GM19463 (cell line): ENCODE measurements around the gene TCF7.

Experiments
- ATAC-seq: cut with Tn5 transposase; IDR thresholded peaks from one replicate; pipeline ENCODE4 v1.9.1; 2021; ENCODE audit warnings: mild to moderate bottlenecking, moderate library complexity; ENCODE audit not compliant: unreplicated experiment

Gene TCF7

DNA sequence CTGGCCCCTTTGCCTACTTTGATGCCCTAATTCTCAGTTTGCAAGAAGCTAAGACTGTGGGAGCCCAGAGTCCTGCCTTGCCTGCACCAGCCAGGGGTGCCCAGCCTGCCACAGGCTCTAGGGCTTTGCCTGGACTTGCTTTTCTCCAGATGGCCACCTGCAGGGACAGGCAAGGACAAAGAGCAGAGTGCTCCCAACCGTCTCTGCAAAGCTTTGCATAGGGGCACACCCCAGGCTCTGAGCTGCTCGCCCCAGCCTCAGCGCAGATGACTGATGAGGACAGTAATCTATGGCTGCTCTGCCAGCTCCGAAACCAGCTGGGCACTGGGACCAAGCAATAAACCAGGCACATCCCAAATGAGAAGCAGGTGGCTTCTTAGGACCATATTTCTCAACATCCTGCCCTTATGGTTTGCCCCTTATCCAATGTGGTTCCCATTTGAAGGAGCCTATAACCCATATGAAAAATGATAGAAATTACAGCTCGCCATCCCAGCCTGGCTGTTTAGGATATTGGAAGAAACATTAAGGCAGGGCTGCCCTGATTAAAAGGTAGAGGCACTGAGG lies 25.4 kb upstream of the TCF7 start:
- ATAC-seq: no peak

DNA sequence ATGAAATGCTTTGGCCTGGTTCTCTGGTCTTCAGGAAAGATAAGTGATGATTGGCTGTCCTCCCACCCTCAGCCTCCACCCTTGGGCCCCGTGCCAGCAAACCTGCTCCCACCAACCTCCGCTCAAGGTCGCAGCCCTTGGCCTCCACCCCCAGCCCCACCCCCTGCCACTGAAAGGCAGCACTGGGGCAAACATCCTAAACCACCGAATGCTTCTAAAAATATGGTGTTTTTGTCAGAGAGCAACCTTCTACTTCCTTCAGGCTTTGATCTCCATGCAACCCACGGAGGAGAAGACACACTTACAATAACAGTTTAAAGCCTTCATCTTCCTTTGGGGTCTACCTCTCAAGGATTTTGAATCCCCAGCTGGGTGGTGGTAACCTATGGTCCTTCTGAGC lies 24.0 kb upstream of the TCF7 start:
- ATAC-seq: no peak

DNA sequence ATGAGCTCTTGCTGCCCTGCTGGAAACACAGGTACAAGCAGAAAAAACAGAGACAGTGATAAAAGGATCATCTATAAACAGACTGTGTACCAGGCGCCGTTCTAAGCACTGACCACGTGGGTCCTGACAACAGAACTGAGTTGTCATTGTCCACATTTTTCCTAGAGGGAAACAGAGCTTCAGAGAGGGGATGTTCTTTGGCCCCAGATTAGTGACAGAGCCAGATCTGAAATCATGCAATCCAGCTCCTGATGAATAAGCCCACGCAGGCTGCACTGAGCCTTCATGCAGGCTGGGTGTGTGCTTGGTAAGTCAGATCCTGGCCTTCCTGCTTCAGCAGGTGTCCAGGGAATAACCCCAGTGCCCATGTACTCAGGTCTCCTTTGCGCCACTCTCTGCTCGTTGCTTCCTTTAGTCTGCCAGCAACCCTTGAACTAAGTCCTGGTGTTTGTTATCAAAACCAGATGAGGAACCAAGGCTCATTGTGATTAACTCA lies 22.8 kb upstream of the TCF7 start:
- ATAC-seq: no peak

DNA sequence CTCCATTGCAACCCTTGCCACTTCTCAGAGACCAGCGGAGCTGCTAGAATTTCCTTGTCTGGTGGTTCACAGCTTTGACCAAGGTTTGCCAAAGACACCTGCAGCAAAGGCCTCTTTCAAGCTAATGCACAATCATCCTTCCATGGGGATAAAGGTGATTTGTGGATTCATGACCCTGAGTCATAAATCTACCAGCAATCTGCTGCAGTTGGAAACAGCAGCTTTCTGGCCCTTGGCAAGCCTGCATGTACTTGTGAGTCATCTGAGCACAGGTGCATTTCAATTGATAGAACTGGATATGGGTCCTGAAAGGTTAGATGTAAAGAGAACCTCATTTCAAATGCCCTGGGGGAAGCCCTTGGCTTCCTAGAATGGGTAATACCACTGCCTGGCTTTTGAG lies 21.6 kb upstream of the TCF7 start:
- ATAC-seq: no peak

DNA sequence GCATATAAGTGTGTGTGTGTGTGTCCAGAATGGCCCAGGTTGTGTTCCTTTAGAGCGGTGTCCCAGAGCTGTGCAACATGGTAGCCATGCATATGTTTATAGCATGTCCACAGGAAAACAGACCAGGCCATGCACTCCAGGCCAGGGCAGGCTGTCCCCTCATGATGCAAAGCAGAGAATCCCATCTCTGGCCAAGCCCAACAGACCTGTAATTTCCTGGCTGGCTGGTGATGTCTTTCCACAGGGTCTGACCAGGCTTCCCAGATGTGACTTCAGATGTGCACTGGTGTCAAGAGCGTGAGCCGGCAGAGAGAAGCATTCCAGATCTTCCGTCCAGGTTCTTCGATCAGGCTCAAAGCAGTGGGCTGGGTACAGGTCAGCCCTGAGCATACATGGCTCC lies 21.1 kb upstream of the TCF7 start:
- no peak for ATAC-seq

DNA sequence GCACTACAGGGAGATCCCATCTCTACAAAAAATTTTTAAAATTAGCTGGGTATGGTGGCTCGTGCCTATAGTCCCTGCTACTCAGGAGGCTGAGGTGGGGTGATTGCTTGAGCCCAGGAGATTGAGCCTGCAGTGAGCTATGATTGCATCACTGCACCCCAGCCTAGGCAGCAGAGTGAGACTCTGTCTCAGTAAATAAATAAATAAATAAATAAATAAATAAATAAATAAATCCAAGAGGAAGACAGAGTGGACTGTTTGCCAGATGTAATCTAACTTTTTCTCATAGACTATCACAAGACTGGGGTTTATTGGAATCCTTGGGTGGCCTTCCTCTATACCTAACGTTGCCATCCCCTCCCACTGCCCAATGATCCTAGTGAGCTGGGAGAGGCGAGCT lies 19.2 kb upstream of the TCF7 start:
- no peak for ATAC-seq

DNA sequence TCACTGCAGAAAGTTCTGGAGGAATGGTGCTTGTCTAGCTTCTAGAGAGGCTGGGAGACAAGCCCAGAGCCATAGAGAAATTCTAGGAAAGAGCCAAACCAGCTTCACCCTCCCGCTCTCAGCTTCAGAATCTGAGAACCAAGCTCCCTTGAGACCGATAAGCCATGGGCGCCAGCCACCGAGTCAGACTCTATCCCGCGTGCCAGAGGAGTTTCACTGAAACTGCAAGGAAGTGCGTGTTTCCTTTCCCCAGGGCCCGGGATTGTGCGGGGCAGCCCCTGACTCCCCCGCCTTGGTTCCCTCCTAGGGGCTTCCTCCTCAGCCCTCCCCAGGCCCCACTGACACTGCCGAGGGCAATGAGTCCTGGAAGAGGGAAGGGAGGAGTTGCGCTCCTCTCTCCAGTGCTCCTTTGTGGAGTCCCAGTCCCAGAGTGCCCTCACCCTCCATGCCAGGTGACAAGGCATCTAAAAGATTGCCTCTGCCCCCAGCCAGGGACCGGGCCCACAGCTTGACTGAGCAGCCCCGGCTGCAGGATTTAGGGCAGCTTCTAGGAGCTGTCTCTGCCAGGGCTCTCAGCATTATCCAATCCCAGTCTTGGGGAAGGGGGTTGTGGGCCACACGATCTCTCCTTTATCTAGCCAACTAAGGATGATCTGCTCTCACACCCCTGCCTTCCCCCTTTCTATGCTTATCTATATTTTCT lies 18.4 kb upstream of the TCF7 start:
- ATAC-seq: no peak

DNA sequence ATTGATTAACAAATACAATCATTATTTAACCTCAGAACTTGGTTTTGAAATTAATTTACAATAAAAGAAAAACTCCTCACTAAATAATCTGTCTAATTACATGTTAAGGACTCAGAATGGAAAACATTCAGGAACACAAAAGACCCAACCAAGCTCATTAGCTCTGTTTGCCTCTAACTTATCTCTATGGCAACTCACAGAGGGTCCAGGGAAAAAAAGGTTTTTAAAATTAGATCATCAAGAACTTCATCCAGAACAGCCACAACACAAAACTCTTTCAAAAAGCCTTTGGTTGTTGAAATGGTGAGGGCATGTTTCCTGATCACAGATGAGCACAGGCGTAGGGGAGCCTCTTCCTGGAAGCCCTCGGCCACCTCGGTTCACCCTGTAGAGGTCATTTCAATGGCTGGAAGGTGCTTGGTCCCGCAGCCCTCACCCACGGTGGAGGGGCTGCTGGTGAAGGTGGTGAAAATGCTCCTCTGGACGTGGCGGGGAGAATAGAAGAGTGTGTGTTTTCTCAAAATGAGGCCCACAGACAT lies 17.2 kb upstream of the TCF7 start:
- ATAC-seq: no peak

DNA sequence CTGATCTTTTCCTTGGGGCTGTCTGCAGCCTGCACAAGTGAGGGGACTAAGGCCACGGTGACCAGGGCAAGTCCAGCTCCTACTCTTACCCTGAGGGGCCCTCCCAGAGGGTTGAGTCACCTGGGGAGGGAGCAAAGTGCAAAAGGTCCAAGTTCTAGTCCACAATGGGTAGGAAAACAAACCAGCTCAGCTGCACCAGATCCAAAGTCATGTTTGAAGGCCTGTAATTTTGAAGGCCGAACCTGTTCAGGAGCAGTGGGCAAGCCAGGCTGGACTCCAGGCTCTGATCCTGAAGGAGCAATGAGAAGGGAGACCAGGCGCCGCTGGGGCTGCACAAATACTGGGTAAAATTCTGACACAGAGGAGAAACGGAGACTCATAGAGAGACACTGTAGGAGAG lies 15.8 kb upstream of the TCF7 start:
- ATAC-seq: no peak

DNA sequence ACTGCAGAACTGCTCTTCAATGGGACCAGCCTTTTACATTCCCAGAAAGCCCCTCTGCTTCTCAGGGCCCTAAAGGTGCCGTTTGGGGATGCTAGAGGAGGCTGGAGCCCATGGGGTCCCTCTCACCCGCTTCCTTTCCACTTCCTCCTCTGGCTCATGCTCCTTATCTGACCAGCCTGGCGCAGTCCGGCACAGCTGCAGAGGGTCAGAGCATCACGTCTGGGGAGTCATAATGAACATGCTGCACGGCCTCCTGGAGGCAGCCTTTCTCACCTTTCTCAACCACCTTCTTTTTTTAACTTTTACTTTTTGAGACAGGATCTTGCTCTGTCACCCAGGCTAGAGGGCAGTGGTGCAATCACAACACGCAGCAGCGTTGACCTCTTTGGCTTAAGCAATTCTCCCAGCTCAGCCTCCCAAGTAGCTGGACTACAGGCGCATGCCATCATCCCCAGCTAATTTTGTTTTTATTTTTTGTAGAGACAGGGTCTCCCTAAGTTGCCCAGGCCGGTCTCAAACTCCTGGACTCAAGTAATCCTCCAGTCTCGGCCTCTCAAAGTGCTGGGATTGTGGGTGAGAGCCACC lies 15.1 kb upstream of the TCF7 start:
- ATAC-seq: peak; percentile 23

DNA sequence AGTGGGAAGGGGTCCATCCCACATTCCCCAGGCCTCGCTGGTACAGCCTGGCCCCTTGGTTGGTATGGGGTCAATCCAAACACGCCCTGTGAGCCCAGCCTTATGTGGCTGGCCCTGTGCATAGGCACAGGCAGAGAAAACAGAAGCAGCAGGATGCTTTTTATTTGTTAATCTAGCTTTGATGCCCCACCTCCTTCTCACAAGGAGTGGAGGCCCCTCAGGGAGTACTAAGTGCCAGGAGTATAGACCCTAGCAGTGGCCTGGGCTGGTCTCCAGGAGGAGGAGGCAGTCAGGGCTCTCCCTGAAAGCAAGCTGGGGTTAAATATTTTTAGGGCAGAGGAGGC lies 14.6 kb upstream of the TCF7 start:
- ATAC-seq: no peak

DNA sequence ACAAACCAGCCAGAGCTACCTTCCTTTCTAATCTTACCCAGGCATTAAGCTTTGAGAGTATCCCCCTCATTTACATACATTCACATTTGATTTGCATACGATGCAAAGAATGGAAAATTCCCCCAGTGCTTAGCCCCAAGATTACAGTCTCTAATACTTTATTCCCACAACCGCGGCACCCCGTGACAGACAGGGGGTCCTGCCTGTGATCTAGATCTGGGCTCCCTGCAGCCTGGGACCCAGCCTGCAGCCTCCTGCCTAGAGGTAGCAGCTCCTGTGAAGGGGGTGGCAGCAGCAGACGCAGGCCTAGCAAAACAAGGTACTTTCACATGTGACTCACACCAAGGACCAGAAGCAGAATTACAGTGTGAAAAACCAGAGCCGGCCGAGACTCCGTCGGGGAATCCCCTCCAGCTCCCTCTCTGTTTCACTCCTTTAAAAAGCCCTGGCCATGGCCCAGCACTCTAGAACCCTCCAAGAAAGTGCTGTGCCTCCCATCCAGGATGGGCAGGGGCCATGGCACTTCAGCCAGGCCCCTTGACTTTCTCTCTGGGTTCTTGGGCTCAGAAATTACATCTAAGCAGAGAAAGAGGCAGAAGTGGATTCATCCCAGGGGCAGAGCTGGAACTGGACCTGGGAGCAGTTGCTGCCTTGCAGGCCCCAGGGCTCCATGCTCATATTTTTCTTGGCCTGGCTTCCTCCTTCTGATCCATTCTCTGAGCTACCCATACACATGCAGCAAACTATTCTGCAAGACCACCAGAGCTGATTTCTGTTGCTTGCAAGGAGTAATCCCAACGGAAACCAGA lies 14.0 kb upstream of the TCF7 start:
- ATAC-seq: peak; percentile 75

DNA sequence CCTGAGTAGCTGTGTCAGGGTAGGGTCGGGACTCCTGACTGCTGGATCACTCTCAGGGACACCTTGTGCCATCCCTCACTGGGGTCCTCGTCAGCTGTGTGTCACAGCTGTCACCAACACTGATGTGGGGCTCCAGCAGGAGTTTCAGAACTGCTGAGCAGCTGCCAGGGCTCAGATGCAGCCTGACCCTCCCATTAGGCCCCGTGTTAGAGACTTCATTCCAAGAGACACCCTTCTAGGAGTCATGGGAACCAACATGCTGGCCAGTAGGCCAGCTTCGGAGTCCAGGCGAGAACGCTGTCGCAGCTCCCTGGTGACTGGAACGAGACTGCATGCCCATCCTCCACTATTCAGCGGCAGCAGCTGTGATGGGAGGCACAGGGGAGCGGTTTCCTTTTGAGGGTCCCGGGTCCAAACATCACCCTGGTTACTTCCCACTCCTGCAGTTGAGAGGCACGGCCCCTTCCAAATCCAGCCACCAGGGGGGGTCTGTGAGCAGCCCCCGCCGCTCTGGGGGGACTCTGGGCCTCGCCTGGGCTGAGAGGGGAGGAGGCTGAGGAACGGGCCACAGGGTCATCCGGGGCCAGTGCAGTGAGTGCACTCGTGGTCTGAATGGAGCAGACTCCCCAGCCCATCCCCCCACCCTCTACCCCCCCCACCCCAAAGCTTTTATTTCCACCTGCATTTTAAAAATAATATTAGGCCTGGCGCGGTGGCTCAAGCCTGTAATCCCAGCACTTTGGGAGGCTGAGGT lies 12.6 kb upstream of the TCF7 start:
- ATAC-seq: no peak

DNA sequence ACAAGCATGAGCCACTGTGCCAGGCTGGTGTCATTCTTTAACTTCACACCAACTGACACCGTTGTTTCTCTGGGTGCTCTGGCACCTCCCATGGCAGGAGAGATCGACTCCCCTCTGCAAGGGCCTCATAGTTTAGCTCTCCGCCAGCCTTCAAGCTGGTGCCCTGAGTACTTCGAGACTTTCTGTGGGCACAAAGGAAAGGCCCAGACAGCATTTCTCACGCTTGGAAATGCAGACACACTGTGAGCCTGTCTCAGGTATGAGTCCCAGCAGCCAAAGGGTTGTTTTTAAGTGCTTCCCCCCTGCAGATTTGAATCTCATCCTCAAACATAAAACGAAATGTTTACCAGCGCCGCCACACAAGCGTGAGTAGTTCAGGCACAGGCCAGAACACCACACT lies 11.1 kb upstream of the TCF7 start:
- ATAC-seq: no peak

DNA sequence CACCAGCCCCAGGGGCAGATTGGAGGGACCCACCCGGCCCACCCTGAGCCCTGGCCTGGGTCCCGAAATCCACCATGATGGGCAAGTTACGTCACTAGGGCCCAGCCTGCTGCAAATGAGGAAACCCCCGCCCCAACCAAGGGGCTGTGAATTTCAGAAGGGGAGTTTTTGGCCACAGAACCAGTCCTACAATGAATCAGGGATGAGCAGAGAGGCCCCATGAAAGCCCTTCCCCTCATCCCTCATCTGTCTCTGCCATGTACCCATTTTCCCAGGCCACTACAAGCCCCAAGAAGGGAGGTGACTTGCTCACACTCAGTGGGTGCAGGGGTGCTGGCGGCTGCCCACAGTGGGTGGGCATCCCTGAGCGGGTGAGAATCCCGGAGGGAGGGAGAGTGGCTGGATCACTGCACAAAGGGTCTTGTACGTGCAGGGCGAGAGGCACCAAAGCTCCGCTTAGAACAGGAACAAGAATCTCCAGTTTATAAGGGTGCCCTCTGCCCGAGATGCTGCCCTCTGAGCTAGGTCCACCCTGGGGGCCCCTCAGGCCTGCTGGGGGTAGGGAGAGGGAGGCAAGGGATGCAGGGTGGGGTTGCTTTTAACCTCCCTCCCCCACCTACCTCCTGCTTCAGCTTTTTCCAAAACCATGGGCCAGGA lies 10.4 kb upstream of the TCF7 start:
- ATAC-seq: no peak

DNA sequence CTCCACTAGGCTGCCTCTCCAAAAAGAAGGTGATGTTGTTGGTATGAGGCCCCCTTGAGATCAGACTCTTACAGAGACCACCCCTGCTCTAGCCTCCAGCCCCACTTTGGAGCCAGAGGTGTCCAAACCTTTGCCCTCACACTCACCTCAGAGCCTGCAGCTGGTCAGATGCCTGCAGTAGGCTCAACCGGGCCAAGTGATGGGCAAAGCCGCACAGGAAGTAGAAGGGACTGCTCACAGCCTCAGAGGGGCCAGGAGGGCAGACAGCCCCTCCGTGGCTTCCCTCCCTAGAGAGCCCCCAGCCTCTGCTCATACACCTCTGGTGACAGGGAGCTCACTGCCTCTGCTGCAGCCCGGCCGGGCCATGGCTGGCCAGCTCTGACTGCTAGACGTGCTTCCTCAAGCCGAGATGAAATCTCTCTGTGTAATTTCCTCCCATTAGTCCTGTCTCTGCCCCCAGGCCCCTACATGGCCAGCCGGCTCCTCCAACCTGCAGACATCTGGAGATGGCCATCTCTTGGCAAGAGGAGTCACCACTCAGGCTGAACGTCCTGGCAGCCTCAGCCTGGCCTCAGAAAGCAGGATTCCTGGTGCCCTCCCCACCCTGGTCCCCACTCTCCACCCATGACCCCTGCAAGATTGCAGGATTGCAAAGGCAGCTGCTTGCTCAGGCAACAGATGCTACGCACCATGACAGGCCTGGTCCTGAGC lies 7.3 kb upstream of the TCF7 start:
- no peak for ATAC-seq

DNA sequence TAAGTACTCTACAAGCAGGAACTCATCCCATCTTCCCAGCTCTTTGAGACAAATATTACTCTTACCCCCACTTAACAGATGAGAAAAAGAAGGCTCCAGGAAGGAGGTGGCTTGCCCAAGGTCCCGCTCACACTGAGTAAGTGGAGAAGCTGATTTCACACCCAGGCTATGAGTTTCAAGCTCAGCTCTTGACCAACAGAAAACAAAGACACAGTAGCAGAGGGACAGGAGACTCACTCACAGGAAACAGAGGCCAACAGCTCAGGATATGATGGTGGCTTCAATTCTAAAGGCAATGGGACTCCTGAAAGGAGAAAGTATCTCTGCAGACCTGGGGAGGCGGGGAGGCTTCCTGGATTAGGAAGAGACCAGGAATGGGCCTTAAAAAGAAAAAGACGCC lies 6.7 kb upstream of the TCF7 start:
- ATAC-seq: no peak

DNA sequence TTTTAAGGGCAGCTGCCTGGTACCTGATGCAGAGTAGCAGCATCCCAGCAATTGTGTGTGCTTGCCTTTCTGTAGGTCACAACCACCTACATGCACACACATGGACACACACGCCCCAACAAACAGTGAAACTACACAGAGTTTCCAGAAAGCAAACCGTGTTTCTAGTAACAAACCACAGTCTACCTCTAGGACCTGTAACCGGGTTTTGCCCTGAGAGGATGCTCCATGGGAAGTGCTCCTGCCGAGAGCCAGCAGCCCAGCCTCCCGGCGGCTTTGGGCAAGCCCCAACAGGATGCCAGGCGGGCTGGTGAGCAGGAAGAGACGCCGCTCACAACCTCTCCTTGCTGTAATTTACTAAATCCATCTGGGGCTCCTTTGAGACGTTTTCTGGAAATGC lies 4.1 kb upstream of the TCF7 start:
- no peak for ATAC-seq

DNA sequence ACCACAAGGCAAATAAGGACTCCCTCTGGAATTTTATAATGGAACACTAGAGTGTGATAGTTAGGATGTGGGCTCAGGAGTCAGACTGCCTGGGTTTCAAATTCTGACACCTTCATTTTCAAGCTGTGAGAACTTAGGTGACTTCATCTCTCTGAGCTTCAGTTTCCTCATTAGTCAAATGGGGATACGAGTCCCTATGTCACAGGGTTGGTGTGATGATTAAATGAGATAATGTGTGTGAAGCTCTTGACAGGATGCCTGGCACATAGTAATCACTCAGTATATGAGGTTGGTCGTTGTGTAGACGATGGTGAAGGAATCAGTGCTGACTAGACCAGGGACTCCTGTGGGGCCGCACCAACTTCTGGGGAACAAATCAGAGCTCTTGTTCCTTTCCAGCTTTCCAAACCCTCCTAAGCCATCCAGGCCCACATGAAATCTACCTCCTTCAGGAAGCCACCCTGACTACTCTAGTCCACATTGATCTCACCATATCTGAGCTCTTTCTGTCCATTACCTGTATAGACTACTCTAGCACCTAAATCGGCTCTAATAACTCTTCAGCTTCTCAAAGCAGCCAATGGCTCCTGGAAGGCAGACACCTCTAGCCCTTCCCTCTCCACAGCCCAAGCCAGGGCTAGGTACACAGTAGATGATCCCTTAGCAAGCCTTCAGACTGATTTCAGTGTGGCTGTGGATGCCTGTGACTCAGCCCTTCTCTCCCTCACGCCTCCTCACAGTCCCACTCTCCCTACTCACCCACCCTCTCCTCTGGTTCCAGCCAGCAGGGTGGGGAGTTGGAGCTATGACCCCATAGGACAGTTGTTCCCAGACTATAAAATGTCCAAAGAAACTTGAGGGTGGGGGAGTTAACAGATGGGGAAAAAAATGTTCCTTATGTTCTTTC lies 2.5 kb upstream of the TCF7 start:
- no peak for ATAC-seq
